ENCODE results near the gene LIMD2. TPM values are rescaled to one million over a fixed set of nuclear protein-coding genes. Genes with fewer than 3 reads are reported as not detected.
A peak's percentile ranks its signal among the peaks of the same experiment; 100 is the strongest.

LIMD2 gene
- total and polyA plus RNA-seq, 8 donors = 19.1 to 44.9 (median 32.8) TPM

GRCh38 chr17:63676584-63676983 lies 23.3 kb downstream of the LIMD2 start:
- Histone ChIP-seq H3K27me3 (no peaks in the 10 kb centered on the region), H3K27ac (peak overlapping the region; percentile 81 to 89), H3K36me3 (peaks cover 0 to 54% of the 10 kb centered on the region in 2 donors), H3K4me1 (peaks cover 31 to 56% of the 10 kb centered on the region in 2 donors), H3K9me3 (no peaks in the 10 kb centered on the region), H3K4me3 (no peak overlapping the region)
- no peak for ATAC-seq
- intact Hi-C loops (cut with DNase I) = no loop called here
- TF ChIP-seq, protein P1, sequence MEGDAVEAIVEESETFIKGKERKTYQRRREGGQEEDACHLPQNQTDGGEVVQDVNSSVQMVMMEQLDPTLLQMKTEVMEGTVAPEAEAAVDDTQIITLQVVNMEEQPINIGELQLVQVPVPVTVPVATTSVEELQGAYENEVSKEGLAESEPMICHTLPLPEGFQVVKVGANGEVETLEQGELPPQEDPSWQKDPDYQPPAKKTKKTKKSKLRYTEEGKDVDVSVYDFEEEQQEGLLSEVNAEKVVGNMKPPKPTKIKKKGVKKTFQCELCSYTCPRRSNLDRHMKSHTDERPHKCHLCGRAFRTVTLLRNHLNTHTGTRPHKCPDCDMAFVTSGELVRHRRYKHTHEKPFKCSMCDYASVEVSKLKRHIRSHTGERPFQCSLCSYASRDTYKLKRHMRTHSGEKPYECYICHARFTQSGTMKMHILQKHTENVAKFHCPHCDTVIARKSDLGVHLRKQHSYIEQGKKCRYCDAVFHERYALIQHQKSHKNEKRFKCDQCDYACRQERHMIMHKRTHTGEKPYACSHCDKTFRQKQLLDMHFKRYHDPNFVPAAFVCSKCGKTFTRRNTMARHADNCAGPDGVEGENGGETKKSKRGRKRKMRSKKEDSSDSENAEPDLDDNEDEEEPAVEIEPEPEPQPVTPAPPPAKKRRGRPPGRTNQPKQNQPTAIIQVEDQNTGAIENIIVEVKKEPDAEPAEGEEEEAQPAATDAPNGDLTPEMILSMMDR (IDR thresholded peaks at IDR 0.05) = no peak
- no peak for DNase-seq

GRCh38 chr17:63675607-63676546 lies 24.0 kb downstream of the LIMD2 start:
- TF ChIP-seq, protein P1 (IDR thresholded peaks at IDR 0.05) = no peak
- intact Hi-C loops (cut with DNase I) = no loop called here
- DNase-seq (peak in 3 of 4 donors; percentile 64 to 90 (median 84)), ATAC-seq (peak; percentile 91)
- H3K27me3 ChIP-seq = no peaks in the 10 kb centered on the region
- H3K4me3 ChIP-seq = no peak overlapping the region
- peaks cover 0 to 53% of the 10 kb centered on the region in 2 donors for H3K36me3 ChIP-seq
- H3K4me1 ChIP-seq = peaks cover 27 to 50% of the 10 kb centered on the region in 2 donors
- no peaks in the 10 kb centered on the region for H3K9me3 ChIP-seq
- peak overlapping the region; percentile 81 to 89 for H3K27ac ChIP-seq

GRCh38 chr17:63675231-63675606 lies 24.7 kb downstream of the LIMD2 start:
- Histone ChIP-seq H3K27me3 (no peaks in the 10 kb centered on the region), H3K27ac (peak overlapping the region; percentile 81 to 89), H3K9me3 (no peaks in the 10 kb centered on the region), H3K4me1 (peaks cover 24 to 44% of the 10 kb centered on the region in 2 donors), H3K36me3 (peaks cover 0 to 54% of the 10 kb centered on the region in 2 donors), H3K4me3 (no peak overlapping the region)
- DNase-seq = no peak
- TF ChIP-seq, protein P1 (IDR thresholded peaks at IDR 0.05) = no peak
- ATAC-seq = peak; percentile 66
- intact Hi-C loops (cut with DNase I) = no loop called here

GRCh38 chr17:63672856-63673255 lies 27.1 kb downstream of the LIMD2 start:
- Histone ChIP-seq H3K4me1 (peaks cover 24 to 48% of the 10 kb centered on the region in 2 donors), H3K36me3 (peaks cover 0 to 66% of the 10 kb centered on the region in 2 donors), H3K27me3 (no peaks in the 10 kb centered on the region), H3K9me3 (no peaks in the 10 kb centered on the region), H3K4me3 (no peak overlapping the region), H3K27ac (peak overlapping the region in 1 of 2 donors; percentile 4)
- intact Hi-C loops (cut with DNase I) = no loop called here
- TF ChIP-seq, protein P1 (IDR thresholded peaks at IDR 0.05) = no peak
- ATAC-seq = no peak
- no peak for DNase-seq

DNA sequence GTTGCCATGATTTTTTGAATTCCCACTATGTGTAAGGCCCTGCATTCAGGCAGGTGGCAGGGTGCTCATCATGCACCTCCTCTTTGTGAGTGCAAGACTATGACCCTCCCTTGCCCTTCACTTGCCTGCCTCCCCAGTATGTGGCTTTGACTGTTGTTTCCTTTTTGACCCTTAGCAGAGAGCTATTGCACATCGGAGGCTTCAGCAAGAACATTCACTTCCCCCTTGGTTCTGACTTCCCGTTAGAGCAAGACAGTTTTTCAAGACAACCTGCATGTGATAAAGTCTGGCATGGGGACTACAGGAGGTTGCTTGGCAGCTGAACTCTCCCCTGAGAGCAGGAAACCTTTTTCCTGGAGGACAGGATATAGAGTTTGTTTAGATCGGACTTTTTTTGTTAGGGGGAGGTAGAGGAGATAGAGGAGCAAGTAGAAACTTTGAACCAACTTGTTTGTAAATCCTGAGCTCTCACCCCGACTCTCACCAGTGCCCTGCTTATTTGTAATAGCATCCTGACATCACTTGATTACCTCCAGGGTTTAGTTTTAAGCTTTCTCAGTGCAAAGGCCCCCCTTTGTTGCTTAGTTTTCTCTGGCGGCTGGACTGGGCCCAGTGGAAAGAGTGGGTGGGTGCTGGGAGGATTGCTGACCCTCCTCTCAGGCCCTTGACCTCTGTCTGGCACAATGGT lies 34.3 kb downstream of the LIMD2 start:
- H3K36me3 ChIP-seq = peaks cover 0 to 69% of the 10 kb centered on the region in 2 donors
- ATAC-seq = peak; percentile 79

More for the DNA sequence above, 34.3 kb downstream of the LIMD2 start:
- no peak for DNase-seq
- no peaks in the 10 kb centered on the region for H3K9me3 ChIP-seq
- H3K4me1 ChIP-seq = peaks cover 0 to 42% of the 10 kb centered on the region in 2 donors
- H3K27ac ChIP-seq = peak overlapping the region; percentile 24 to 93
- no peaks in the 10 kb centered on the region for H3K27me3 ChIP-seq
- no peak overlapping the region for H3K4me3 ChIP-seq
- TF ChIP-seq, protein P1 (IDR thresholded peaks at IDR 0.05) = no peak
- intact Hi-C loops (cut with DNase I) = no loop called here

Measured in left lung (tissue), 10 donors.